HG03108 (cell line): ENCODE measurements around the gene MSANTD7.
"Not testable (repeated sequence)": the region's sequence is repeated elsewhere in the genome, so short reads cannot be mapped to it uniquely, and the experiment has no call there.

Experiments
- ATAC-seq: cut with Tn5 transposase; IDR thresholded peaks from one replicate; pipeline ENCODE4 v1.9.1; 2021; ENCODE audit warnings: moderate library complexity; ENCODE audit not compliant: unreplicated experiment

MSANTD7 gene

DNA sequence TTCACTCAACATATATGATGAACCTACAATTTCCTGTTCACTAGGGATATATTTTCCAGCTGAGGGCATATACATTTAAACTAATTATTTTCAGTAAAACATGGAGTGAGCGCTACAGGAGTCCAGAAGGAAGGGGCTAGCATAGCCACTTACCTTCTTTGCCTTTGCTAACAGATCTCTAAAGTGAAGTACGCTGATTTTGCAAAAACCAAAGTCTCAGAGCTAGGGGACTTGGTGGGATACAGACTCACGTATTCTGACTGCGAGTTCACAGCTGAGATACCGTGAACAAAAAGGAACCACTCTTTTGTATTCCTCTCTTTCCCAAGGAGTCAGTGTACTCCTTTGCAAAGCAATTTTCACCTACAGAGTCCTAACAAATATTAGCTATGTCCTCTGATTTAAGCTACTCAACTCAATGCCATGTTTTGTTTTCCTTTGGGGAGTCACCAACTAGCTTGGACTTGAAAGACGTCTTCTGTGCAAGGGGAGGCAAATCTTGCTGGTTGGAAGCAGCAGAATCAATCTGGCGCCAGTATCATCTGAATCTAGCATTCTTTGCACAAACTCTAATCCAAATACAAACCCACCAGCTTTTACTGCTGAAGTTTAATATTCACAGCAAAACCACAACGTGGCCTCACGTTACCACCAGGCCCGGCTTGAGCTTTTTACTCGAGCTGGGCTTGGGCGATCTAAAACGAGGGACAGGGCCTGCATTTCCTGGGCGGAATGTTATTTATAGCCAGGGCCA, 926 bp upstream of the MSANTD7 start:
- no peak for ATAC-seq

DNA sequence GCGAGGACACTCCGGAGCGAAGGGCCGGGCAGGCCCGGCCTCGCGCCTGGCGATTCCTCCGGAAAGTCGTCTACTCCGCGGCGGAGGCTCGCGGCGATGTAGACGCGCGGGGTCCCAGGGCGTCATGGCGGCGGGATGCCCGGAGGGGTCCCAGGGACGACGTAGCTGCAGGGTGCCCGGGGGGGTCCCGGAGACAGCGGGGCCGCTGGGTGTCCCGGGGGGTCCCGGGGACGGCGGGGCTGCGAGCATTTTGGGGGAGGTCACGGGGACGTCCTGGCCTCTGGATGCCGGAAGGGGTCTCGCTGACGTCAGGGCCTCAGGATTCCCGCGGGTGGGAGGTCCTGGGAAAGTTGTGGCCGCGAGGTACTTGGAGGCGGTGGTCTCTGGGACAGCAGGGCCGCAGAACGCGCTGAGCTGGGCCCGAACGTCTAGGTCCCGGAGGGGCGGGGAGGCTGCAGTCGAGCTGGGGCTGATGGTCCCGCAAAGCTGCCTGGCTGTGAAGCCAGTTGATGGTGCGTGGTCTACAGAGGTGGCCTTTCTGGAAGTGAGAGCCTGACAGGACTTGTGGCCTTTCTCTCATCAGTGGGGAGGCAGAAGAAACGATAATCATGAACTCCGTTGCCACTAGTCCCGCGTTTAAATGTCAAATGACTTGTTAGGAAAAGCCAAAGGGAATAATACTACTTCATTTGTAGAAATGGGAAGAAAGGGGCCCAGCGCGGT, 637 bp downstream of the MSANTD7 start:
- no peak for ATAC-seq

DNA sequence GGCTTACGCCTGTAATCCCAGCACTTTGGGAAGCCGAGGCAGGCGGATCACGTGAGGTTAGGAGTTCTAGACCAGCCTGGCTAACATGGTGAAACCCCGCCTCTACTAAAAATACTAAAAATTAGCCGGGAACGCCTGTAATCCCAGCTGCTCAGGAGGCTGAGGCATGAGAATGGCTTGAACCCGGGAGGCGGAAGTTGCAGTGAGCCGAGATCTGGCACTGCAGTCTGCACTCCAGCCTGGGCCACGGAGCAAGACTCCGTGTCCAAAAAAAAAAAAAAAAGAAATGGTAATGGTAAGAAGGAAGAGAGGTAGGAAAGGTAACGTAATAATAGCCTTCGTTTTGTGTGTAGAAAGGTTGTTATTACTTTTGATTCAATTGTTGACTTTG, 1.2 kb downstream of the MSANTD7 start:
- no peak for ATAC-seq

DNA sequence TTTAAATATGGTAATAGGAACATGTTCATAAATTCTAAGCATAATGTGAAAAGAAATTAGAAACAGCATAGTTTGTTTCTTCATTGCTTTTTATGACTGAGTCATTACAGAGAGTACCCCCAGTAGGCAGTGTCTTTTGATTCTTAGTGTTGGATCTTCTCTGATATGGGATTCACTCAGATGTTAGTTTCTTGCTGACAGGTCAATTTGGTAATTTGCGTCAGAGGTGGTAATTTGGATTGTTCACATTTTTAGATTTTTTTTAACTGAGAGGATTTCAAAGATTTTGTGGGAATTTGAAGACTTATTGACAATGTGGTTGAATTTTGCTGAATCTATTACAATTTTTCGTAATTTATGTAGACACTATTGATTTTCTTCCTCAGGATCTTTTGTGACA, 2.1 kb downstream of the MSANTD7 start:
- ATAC-seq = no peak

DNA sequence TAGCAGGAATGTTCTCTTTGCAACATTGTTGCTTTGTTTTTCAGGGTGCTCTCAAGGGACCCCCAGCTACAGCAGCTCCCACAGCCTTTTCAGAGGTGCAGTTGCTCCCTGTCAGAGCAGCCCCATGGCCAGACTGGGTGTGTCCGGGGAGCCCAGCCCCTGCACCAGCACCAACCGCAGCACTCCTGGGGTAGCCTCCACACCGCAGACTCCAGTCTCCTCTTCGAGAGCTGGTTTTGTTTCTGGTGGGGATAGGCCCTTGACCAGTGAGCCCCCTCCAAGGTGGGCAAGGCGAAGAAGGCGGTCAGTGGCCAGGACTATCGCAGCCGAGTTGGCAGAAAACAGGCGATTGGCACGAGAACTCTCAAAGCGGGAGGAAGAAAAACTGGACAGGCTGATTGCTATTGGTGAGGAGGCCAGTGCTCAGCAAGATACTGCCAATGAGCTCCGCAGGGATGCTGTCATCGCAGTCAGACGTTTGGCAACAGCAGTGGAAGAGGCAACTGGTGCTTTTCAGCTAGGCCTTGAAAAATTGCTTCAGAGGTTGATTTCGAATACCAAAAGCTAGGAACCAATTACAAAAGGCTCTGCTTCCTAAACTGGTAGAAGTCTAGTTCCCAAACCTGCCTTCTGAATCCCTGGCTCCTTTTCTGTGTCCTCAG, 5.4 kb downstream of the MSANTD7 start:
- no peak for ATAC-seq

DNA sequence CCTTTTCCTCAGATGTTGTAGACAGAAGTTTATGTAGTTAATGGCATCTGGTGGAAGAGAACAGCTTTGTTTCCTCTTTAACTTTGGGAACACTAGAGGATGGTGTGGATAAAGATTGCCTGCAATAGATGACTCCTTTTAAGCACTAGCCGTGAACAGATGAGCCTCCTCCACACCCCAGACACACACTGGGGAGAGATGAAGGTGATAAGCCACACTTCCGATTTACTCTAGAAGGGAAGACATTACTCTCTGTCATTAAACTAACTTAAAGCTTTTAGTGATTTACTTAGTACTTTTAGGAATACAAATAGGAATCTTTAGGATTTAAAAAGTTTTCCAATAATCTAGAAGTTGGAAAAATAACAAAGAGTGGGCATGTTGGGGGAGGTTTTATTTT, 6.8 kb downstream of the MSANTD7 start:
- ATAC-seq = no peak

DNA sequence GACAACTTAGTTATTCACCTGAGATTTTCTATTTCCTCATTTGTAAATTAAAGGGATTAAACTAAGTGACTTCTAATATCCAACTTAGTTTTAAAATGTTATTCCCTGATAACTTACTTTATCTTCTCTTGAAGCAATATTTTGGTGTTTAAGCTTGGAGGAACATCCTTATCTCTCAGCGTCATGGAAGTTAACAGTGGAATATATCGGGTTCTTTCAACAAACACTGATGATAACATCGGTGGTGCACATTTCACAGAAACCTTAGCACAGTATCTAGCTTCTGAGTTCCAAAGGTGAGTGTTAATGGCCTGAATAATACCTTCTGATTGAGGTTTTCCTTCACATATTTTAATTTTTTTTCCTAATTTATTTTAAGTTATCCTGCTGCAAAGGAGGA, 14.1 kb downstream of the MSANTD7 start:
- ATAC-seq = no peak

DNA sequence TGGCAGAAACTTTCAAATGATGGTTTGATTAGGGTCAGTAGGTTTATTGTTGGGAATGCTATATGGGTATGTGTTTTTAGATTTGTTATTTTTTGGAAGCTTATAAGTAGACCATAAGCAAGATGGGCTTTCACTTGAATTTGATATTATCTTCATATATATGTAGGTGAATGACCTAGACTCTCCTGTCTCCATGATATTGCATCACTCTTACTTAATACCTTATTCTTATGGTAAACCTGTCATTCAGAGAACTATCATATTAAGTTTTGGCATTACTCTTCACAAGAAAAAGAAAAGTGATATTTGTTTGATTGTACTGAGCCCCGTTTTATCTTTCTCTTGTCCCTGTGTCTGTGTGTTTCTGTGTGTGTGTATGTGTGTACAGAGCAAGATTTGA, 17.3 kb downstream of the MSANTD7 start:
- ATAC-seq = no peak

DNA sequence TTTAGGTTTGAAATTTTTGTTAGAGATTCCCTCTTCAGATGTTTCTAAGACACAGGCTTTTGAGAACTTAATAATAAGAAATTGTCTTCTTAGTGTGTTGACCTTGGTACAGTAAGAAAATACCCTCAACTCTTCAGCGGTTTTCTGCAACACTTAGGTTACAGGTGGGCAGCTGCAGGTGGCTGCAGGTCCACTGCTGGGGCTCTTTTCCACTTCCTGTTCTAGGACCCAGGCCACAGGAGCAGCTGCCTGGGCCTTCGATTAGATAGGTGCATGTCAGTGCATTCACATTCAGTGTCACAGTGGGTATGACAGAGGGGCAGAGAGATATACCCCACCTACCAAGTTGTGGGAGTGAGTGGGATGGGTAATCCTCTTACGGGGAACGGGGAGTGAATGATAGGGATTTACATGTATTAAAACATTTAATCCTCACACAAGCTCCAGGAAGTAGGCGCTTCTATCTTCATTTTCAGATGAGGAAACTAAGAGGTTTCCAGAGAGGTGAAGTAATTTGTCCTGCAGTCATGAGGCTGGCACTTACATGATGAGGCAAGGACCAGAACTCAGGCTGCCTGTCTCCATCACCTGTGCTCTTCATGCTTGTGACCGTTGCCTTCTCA, 20.3 kb downstream of the MSANTD7 start:
- no peak for ATAC-seq

DNA sequence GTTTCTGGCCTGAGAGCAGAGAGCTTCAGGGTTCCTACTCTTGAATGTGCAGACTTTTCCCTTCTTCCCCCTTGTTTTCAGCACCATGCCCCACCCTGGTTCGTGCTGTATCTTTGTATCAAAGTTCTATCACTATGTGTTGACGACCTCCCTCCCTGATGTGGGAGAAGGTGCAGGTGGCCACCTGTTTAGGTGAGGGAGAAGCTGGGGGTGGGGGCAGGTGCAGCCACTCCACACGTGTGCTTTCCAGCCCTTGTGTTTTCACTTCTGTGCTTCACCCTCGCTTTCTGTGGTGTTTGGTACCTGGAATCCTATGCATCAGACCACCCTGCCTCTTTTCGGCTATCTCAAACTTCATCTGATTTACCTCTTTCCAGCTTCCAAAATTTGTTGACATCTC, 20.9 kb downstream of the MSANTD7 start:
- ATAC-seq = no peak

DNA sequence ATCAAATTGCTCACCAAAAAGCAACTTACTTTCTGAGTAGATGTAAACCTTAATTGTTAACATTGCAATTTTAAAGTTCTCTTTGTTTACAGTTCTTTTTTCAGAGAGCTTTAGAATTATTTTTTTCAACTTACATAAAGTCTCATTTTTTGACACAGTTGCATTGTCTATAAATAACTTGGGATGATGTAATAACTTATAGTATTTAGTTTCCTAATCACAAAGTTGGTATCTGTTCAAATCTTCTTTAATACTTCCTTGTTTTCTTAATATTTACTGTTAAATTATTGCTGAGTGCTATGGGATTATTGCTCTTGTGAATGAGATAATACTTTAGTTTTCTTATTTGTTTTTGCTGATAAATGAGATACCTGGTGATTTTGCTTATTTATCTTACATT, 21.7 kb downstream of the MSANTD7 start:
- no peak for ATAC-seq

DNA sequence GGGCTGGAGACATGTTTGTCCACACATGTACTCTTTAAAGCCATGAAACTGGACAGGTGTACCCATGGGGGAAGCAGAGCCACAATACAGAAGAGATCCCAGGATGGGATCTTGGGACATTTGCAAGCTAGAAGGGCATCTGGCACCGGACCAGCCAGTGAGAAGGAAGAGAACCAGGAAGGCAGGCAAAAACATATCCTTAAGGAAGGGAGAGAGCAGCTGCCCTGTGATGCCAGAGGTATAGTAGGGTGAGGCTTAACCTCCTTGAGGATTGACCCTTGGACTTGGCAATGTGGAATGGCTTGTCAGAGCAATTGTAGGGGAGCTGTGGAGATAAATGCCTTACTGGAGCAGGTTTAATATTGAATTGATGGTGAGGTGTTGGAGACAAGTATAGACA, 22.7 kb downstream of the MSANTD7 start:
- no peak for ATAC-seq

DNA sequence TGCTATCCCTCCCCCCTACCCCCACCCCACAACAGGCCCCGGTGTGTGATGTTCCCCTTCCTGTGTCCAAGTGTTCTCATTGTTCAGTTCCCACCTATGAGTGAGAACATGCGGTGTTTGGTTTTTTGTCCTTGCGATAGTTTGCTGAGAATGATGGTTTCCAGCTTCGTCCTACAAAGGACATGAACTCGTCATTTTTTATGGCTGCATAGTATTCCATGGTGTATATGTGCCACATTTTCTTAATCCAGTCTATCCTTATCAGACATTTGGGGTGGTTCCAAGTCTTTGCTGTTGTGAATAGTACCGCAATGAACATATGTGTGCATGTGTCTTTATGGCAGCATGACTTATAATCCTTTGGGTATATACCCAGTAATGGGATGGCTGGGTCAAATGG, 26.4 kb downstream of the MSANTD7 start:
- not testable (repeated sequence) for ATAC-seq

DNA sequence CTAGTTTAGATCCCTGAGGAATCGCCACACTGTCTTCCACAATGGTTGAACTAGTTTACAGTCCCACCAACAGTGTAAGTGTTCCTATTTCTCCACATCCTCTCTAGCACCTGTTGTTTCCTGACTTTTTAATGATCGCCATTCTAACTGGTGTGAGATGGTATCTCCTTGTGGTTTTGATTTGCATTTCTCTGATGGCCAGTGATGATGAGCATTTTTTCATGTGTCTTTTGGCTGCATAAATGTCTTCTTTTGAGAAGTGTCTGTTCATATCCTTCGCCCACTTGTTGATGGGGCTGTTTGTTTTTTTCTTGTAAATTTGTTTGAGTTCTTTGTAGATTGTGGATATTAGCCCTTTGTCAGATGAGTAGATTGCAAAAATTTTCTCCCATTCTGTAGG, 26.8 kb downstream of the MSANTD7 start:
- not testable (repeated sequence) for ATAC-seq

DNA sequence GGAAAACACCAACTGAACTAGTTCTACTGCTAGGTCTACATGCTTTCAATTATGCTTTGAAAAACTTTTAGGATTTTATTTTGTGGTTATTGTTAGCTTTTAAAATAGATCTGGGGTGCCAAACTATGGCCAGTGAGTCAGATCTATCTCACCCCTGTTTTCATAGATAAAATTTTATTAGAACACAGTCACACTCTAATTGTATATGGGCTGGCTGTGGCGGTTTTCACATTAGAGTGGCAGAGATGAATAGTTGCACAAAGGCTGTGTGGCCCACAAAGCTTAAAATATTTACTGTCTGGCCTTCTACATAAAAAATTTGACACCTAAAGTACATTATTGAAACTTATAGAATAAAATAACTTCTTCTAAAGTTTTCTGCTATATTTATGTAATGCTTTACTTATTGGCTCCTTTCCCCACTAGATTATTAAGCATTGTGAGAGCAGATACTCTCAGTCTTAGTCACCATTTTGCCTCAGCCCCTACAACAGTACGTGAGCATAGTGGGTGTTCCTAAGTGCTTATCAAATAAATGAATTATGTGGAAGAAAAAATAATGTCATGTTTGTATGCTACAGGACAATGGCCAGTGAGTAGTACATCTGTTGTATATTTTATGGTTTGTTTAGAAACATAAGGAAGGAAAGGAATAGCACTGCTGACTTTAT, 35.1 kb downstream of the MSANTD7 start:
- ATAC-seq = peak; percentile 43

DNA sequence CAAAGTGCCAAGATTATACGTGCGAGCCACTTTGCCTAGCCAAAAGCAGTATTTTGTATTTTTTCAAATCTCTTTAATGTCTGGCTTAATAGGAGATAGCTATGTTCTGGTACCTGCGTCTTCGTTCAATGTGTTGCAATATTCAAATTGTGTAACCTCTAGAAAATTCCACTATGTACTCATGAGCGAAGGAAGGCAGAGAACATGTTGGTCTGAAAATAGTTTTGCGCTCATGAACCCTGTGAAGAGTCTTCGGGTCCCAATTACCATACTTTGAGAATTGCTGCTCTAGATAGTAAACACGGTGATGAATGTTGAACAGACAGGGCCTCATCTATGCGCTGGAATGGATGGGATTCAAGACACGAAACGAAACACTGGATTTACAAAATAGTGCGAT, 37.8 kb downstream of the MSANTD7 start:
- ATAC-seq = no peak

DNA sequence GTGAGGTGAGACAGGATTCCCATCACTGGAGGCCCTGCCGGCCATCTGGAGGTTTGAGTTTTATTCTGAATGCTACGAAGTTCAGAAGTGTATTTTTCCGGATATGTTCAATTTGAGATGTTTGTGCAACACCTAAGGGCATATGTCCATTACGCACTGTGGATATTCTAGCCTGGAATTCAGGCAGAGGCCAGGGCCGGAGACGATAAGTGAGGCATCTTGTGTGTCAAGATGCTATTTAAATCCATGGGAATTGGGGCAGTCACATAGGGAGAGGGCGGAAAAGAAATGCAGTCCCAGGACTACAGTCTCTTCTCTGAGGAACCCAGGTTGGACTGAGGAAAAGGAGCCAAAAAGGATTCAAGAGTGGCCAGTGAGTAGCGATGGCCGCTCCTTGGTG, 38.7 kb downstream of the MSANTD7 start:
- ATAC-seq = no peak

DNA sequence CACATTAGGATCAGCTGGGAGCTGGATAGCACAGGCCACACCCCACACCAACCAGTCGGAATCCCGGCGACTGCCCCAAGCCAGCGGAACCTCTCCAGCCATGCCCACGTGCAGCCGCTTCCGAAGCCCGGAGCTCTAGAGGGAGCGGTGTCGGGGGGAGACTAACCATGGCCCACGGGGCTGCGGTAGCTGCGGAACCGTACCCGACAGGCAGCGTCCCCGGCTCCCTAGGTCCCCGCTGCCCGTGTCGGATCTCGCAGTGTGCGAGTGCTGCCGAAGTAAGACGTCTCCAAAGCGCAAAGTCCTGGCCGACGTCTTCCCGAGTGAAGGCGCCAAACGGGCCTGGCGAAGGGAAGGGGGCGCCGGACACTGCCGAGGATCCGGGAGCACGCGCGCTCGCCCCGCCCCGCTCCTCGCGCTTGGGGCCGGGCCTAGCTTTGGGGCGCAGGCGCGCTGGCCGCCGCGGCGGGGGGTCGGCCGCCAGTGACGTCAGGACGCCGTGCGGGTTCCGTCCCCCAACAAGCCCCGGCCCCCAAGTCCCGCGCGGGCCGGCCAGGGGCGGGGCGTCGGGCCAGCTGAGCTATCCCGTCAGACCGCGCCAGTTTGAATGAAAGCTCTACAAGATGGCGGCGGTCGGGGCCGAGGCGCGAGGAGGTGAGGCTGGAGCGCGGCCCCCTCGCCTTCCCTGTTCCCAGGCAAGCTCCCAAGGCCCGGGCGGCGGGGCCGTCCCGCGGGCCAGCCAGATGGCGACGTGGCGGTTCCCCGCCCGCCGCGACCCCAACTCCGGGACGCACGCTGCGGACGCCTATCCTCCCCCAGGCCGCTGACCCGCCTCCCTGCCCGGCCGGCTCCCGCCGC, 40.4 kb downstream of the MSANTD7 start, which contains the start of gene SUV39H2:
TSS of gene SUV39H2 (plus strand) at position 601 of the 858 bp plus-strand sequence. CDS start at position 624, 23 bp downstream.
- ATAC-seq = peak; percentile 95

DNA sequence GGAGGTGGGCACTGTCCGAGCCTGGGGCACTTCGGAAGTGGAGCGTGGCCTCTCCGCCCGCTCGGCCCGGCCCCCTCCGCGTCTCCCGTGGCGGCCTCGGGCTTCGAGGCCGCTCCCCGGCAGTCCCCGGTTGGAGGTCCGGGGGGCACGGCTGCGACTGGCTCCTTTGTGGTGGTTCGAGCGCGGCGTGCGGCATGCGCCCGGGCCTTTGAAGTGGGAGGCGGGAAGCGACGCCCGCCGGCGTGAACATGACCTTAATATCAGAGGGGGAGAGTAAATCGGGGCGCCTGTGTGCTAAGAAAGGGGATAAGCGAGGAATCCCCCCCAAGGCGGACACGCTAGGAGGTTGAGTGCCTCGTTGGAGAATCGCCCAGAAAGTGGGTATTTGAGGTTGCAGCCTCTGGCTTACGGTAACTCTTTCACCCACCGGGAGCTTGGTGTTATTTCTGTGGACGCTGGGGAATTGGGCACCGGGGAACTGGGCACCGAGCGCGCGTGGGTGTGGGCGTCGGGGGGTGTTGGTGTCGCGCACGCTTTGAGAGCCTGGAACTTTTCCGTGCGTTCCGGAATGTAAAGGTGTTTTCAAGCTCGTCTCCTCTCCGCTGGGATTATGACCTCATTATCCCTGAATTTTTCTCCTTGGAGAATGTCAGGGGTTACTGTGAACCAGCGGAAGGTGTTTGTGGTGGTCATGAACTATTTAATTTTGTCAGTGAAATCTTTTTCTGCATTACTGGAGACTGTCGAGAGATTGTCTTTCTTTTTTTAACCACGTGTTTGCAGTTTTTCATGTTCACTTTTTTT, 41.2 kb downstream of the MSANTD7 start:
- peak; percentile 7 for ATAC-seq
